ENCODE results near the gene PKM.

- TF ChIP-seq, protein P1, sequence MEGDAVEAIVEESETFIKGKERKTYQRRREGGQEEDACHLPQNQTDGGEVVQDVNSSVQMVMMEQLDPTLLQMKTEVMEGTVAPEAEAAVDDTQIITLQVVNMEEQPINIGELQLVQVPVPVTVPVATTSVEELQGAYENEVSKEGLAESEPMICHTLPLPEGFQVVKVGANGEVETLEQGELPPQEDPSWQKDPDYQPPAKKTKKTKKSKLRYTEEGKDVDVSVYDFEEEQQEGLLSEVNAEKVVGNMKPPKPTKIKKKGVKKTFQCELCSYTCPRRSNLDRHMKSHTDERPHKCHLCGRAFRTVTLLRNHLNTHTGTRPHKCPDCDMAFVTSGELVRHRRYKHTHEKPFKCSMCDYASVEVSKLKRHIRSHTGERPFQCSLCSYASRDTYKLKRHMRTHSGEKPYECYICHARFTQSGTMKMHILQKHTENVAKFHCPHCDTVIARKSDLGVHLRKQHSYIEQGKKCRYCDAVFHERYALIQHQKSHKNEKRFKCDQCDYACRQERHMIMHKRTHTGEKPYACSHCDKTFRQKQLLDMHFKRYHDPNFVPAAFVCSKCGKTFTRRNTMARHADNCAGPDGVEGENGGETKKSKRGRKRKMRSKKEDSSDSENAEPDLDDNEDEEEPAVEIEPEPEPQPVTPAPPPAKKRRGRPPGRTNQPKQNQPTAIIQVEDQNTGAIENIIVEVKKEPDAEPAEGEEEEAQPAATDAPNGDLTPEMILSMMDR (IDR thresholded peaks at IDR 0.05): no peak
- no peak for TF ChIP-seq POLR2A (IDR thresholded peaks at IDR 0.05)
Measured at GRCh38 chr15:72199205-72199515, 31.8 kb downstream of the PKM start.

Measured in gastroesophageal sphincter (tissue), 3 donors.